ENCODE results near the gene ZEB1.
"Not testable (repeated sequence)": the region's sequence is repeated elsewhere in the genome, so short reads cannot be mapped to it uniquely, and the experiment has no call there.

Gene ZEB1

DNA sequence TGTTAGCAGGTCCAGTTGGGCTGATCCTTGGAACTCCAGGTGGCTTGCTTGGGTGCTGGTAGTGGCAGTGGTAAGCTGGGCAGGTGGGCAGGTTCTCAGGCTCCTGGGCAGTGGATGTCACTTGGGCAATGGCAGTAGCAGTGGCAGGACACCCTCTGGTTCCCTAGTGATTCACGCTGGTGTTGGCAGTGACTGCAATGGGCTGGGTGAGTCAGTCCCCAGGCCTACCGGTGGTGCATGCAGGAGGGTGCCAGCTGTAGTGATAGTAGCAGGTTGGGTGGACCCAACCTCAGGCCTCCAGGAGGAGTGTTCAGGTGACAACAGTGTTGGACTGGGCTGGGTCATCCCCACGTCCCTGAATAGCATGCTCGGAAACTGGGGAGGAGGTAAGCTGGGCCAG is 189.2 kb downstream of the ZEB1 start:
- no peak for DNase-seq (ENCODE audit: low spot score)

DNA sequence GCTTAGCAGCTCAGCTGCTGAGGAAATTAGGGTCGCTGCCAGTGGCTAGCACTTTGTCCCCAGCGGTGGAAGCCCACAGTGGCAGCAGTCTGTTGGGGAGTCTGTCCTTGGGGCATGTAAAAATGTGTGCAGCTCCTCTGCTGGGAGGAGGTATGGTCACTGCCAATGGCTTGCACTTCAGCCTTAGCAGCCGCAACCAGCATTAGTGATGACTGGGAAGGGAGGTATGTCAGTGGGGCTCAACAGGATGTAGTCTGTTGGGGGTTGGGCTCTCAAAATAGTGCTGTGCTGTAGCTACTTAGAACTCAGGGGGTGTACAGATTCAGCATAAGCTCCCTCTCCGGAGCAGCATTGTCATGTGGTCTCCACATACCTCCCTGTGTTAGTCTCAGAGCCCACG is 189.9 kb downstream of the ZEB1 start:
- DNase-seq (ENCODE audit: low spot score), result no peak

DNA sequence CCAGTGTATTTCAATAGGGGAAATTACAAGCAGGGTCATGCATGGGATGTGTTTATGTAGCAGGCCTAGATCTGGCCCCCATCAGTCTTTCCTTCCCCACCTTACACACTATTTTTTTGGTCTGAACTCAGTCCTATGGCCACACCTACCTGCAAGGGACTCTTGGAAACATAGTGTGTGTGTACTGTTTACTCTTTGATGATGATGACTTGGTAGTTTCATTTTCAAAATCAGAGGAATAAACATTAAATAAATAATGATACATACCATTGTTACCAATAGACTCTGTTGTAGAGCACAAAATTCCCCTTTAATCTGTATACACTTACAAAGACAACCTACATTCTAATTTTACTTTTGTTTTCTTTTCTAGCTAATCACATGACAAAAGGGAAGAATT is 191.0 kb downstream of the ZEB1 start:
- DNase-seq (ENCODE audit: low spot score), result no peak

- no peak for DNase-seq (ENCODE audit: low spot score)
Measured at GRCh38 chr10:31515116-31515515, 196.1 kb downstream of the ZEB1 start.

GRCh38 chr10:31515819-31516402 is 196.9 kb downstream of the ZEB1 start:
- no peak for DNase-seq (ENCODE audit: low spot score)

DNA sequence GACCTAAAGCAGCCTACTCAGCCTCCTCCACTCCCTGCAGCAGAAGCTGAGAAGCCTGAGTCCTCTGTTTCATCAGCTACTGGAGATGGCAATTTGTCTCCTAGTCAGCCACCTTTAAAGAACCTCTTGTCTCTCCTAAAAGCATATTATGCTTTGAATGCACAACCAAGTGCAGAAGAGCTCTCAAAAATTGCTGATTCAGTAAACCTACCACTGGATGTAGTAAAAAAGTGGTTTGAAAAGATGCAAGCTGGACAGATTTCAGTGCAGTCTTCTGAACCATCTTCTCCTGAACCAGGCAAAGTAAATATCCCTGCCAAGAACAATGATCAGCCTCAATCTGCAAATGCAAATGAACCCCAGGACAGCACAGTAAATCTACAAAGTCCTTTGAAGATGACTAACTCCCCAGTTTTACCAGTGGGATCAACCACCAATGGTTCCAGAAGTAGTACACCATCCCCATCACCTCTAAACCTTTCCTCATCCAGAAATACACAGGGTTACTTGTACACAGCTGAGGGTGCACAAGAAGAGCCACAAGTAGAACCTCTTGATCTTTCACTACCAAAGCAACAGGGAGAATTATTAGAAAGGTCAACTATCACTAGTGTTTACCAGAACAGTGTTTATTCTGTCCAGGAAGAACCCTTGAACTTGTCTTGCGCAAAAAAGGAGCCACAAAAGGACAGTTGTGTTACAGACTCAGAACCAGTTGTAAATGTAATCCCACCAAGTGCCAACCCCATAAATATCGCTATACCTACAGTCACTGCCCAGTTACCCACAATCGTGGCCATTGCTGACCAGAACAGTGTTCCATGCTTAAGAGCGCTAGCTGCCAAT is 202.2 kb downstream of the ZEB1 start:
- no peak for DNase-seq (ENCODE audit: low spot score)

DNA sequence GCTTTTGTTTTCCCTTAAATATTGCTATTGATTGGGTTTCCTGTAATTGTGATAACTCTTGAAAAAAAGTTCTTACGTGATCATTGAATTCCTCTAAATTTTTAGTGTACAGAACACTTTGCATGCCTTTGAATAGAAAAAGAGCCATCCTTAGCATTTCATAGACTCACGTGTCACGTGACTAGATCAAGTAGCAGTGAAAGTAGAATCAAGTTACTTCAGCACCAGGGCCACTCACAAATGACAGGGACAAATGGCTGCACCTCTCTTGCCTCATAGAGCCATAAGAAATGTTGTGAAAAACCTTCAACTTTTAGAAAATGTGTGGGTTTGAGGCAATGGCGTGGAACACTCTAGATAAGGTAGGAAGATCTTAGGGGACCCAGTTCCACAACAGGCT is 203.8 kb downstream of the ZEB1 start:
- no peak for DNase-seq (ENCODE audit: low spot score)

GRCh38 chr10:31524460-31524859 is 205.4 kb downstream of the ZEB1 start:
- no peak for DNase-seq (ENCODE audit: low spot score)

GRCh38 chr10:31526178-31526577 is 207.2 kb downstream of the ZEB1 start:
- DNase-seq (ENCODE audit: low spot score), result no peak

DNA sequence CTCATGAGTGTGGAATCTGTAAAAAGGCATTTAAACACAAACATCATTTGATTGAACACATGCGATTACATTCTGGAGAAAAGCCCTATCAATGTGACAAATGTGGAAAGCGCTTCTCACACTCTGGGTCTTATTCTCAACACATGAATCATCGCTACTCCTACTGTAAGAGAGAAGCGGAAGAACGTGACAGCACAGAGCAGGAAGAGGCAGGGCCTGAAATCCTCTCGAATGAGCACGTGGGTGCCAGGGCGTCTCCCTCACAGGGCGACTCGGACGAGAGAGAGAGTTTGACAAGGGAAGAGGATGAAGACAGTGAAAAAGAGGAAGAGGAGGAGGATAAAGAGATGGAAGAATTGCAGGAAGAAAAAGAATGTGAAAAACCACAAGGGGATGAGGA is 207.7 kb downstream of the ZEB1 start:
- no peak for DNase-seq (ENCODE audit: low spot score)

- no peak for DNase-seq (ENCODE audit: low spot score)
Measured at GRCh38 chr10:31528831-31529230, 209.8 kb downstream of the ZEB1 start.

DNA sequence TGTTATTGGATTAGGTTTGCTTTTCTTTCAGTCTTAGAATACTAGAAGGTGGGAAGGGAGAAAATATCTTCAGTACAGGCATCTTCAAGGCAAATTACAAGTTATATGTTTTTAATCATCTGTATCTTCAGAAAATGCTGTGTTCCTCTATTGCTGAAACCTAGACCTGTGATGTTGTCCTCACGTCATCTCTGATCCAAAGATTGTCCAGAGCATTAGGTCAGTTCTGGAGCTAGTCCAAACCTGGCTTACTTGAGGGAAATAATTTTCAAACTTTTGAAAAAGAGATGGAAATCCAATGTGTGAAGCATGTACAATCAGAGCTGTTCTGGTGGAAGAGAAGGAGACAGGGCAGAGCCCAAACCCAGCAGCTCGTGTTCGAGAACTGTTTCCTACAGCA is 217.3 kb downstream of the ZEB1 start:
- DNase-seq (ENCODE audit: low spot score), result no peak

GRCh38 chr10:31549896-31550295 is 230.9 kb downstream of the ZEB1 start:
- no peak for DNase-seq (ENCODE audit: low spot score)

DNA sequence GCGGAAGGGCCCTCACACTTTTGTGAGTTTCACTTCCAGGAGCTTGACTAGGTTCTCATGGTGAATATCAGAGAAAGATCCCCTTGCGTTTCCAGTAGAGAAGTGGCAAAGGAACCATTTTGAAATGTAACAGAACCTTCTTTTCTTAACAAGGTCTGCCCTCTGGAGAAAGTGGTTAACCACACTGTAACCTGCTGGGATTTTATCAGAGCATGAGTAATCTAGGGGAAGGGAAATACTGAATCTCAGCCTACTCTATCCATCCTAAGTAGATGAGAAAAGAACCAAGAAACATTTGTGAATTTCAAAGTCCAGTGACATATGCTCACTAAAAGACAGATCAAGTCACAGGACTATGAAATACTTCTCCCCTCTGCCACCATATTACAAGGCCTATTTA is 235.5 kb downstream of the ZEB1 start:
- no peak for DNase-seq (ENCODE audit: low spot score)

- DNase-seq (ENCODE audit: low spot score), result no peak
Measured at GRCh38 chr10:31557854-31558253, 238.8 kb downstream of the ZEB1 start.

GRCh38 chr10:31568252-31568861 is 249.3 kb downstream of the ZEB1 start:
- not testable (repeated sequence) for DNase-seq (ENCODE audit: low spot score)

DNA sequence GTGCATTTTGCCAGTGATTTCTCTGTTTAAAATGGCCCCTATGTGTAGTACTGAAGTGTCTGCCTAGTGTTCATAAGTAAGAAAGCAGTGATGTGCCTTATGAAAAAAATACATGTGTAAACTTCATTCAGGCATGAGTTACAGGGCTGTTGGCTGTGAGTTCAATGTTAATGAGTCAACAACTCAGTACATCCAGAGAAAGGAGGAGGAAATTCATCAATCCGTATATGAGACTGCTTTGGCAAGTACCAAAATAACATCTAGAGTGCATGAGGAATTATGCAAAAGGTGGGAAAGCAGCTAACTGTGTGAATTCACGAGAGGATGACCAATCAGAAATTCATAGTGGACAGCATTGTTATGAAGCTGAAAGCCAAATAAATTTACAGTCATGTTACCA is 255.6 kb downstream of the ZEB1 start:
- DNase-seq (ENCODE audit: low spot score), result no peak

- no peak for DNase-seq (ENCODE audit: low spot score)
Measured at GRCh38 chr10:31578181-31578852, 259.3 kb downstream of the ZEB1 start.

DNA sequence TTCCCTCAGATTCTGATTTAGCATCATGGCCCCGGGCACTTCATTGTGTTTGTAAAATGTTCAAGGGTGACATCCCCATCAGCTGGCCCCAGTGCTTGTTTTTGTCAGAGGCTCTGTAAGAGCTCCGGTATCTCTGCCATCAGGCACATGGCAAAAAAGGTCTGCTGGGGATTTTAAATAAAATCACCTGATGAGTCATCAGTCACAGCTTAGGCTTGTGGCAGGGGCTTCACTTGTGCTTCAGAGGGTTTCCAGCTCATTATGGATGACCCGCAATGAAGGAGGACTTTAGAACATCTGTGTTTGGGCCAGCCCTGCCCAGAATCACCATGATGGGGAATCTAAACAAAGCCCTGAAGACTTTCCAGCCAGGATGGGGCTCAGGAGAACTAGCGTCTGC is 259.9 kb downstream of the ZEB1 start:
- no peak for DNase-seq (ENCODE audit: low spot score)
